Hematopoietic multipotent progenitor cell treated with erythropoietin and hydrocortisone succinate and interleukin-3 and kit ligand, for 4 days (in vitro differentiated cells): ENCODE data around the gene OCA2.
A peak's percentile ranks its signal among the peaks of the same experiment; 100 is the strongest.
"Not testable (repeated sequence)": the region's sequence is repeated elsewhere in the genome, so short reads cannot be mapped to it uniquely, and the experiment has no call there.

Experiments
- DNase-seq: peaks from one replicate; pipeline ENCODE4 v3.0.0-alpha.2; 2015

OCA2 gene

GRCh38 chr15:27993544-27993943 is 105.6 kb downstream of the OCA2 start:
- no peak for DNase-seq

GRCh38 chr15:27990521-27991515 is 108.3 kb downstream of the OCA2 start:
- DNase-seq, result no peak

DNA sequence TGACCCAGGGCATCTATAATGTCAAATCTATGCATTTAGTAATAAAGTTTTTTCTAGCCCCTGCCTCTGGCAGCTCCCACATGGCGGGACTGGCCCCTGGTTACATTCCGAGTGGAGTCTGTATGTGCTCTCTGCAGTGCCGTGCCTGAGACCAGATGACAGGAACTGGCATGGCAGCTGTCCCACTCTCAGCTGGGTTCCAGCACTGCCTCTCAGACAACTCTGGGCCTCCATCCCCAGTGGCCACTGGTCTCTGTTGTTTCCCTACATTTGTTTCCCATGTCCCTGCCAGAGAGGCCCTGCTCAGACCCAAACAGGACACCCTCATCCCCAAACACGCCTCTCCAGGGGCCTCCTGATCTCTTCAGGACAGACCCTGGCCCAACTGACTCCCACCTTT is 109.3 kb downstream of the OCA2 start:
- DNase-seq, result no peak

DNA sequence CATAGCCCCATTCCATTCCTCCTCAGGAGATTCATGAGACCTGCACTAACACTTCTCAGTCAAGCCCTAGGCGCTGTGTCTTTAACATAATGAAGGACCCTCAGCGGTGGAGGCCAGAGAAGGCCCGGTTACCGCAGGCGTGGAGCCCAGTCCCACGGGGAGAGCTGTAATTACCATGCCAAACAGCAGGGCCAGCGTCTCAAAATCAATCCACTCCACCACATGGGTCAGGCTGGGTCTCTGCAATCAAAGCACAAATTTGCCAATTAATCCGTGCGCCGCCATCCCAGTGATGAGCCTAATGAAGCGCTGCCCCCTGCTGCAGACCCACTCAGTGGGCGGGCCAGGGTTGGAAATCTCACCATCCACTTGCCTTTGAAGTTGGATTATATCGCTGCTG is 109.7 kb downstream of the OCA2 start:
- DNase-seq, result no peak

DNA sequence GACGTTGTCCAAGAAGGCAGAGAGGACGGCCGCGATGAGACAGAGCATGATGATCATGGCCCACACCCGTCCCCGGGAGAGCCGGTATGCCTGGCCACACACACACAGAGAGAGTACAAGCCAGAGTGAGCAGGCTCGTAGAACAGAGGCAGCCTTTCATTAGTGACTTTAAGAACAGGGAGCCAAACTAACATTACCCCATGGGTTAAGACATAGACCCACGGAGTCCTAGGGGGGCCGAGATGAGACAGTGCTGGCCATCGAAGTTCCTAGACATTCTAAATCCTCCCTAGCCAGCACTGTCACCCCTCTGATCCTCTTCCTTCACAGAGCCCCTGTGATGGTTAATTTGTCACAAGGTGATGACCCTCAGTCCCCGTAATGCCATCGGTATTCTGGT is 114.0 kb downstream of the OCA2 start:
- no peak for DNase-seq

DNA sequence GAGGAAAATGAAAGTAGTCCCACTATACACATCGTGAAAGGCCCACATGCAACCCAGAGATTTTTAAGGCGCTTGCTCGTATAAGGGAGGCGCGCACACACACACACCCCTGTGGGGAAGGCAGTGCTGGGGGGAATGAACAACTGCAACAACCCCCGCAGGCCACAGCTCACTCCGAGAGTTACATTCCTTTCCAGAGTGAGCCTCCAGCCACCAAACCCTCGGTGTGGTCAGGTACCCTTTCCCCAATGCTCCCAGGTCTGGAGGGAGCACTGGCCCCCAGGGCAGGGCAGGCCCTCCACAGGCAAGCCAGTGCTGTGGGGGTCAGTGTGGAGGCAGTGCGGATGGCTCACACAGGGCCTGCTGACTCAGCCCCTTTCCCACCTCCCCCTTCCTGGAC is 115.6 kb downstream of the OCA2 start:
- no peak for DNase-seq

- no peak for DNase-seq
These were observed 121.4 kb downstream of the OCA2 start for GRCh38 chr15:27977696-27978095.

DNA sequence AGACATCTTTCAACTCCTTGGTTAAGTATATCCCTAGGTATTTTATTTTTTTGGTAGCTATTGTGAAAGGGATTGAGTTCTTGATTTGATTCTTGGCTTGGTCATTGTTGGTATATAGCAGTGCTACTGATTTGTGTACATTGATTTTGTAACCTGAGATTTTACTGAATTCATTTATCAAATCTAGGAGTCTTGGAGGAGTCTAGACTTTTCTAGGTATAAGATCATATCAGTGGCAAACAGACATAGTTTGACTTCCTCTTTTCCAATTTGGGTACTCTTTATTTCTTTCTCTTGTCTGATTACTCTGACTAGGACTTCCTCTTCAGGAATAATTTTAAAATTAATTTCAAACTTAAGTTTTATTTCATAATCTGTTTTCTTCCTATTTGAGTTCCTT is 125.2 kb downstream of the OCA2 start:
- peak; percentile 65 for DNase-seq

- DNase-seq, result no peak
These were observed 128.3 kb downstream of the OCA2 start for GRCh38 chr15:27970661-27971392.

DNA sequence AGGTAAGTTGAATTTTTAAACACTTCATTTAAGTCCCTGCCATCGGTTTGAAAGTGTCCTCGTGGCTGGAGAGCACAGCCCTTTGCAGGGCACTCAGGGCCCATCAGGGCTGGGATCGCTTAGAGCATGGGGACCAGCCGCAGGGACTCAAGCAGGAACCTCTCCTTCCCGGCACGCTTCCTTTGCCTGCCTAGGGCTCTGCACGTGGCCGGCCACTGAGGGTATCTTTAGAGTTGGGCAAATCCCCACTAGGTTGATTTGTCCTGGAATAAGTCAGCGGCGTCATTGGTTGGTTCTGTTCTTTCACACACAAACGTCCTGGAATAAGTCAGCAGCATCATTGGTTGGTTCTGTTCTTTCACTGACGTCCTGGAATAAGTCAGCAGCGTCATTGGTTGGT is 131.6 kb downstream of the OCA2 start:
- no peak for DNase-seq

DNA sequence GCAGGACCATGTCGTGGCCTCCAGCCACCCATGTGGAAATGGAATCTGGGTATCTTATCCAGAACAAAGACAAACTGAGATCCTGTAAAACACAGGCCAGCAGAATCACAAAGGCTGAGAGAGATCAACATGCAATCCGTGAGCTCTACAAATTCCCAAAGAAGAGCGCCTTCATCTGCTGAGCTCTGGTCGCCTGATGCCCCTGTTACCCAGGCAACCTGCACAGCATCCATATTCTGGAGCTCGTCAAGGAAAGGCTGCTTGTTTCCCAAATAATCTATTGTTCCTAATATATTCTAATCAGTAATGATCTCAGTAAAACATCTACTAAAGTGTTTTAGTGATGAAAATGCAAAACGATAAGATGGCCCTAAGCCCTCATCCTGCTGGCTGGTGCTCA is 133.6 kb downstream of the OCA2 start:
- DNase-seq, result no peak

DNA sequence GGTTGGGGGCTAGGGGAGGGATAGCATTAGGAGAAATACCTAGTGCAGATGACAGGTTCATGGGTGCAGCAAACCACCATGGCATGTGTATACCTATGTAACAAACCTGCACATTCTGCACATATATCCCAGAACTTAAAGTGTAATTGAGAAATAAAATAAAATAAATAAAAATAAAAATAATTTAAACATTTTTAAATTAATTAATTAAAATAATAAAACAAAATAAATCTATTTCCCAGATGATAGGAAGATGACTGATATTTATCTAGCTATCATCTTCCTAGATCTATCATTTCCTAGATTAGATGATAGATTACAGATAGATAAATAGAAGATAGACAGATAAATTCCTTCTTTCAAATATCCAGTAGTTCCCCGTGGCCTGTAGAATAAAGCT is 137.3 kb downstream of the OCA2 start:
- DNase-seq, result no peak

- DNase-seq, result peak; percentile 10
These were observed 140.1 kb downstream of the OCA2 start for GRCh38 chr15:27958911-27959578.

DNA sequence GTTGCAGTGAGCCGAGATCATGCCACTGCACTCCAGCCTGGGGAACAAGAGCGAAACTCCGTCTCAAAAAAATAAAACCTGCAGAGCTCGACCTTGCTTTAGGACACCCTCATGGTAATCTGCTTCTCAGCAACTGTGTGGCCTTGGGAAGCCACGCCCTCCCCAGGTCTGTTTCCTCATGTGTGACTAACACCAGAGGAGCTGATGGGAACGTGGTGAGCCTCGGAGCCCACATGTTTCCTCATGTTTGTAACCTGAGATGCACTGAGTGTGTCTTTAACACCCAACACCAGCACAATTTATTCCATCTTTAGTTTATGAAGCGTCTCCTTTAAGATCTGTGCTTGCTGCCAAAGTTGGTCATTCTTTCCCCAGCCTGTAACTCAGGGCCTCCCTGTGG is 142.8 kb downstream of the OCA2 start:
- no peak for DNase-seq

DNA sequence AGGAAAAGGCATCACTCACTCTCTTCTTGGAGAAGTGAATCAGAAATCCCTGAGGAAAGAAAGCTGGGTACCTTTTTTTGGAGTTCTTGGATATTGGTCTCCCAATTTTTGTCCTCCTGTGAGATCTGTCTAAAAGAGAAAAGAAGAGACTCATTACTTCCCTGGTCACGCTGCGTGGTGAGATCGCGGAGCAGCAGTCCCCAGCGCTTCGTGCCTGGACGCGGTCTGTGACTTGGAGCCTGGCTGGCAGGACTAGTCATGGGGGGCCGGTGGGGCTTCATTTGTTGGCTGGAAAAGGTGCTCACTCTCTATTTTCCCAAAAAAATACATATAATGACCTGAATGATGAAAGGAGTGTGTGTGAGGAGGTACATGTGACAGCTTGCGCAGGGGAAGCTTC is 144.0 kb downstream of the OCA2 start:
- no peak for DNase-seq

- not testable (repeated sequence) for DNase-seq
These were observed 146.5 kb downstream of the OCA2 start for GRCh38 chr15:27952593-27952992.

DNA sequence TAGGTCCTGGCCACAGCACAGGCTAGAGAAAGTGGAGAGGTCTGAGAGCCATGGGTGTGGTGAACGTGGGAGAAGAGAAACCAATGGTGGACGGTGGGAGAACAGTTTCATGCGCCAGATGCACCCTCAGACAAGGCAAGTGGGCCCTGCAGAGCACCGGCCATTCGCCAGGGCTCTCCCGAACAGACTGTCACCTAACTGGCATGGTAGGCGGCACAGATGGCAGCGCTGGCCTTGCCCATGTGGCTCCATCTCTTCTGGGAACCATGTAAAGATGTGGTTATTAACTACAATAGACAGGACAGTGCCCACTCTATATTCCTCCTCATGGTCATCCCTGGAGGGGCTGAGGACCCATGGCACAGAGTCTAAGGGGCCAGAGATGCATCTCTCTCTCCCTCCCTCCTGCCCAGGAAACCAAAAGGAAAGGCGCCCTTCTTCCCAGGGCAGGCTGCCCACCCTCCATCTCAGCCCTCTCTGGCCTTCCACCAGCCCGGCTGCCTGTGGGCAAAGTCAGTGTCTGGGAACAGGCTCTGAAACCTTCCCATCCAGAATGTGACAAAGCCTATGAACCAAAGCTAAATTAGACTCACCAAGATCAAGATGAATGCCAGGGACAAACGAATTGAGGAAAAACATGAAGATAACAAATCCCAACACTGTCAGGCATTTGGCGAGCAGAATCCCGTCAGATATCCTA is 147.8 kb downstream of the OCA2 start:
- no peak for DNase-seq

DNA sequence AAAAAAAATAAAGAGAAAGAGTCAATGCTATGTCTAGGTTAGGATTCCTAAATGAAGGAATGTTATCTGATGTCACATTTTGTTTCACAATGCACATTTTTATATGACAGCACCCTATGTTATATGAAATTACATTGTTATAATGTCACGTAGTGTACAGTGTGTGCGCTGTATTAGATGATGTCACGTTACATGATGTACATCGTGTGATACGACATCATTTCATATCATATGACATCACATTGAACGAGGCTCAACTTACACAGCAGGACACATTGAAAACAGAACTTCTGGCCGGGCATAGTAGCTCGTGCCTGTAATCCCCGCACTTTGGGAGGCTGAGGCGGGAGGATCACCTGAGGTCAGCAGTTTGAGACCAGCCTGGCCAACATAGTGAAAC is 150.0 kb downstream of the OCA2 start:
- no peak for DNase-seq

DNA sequence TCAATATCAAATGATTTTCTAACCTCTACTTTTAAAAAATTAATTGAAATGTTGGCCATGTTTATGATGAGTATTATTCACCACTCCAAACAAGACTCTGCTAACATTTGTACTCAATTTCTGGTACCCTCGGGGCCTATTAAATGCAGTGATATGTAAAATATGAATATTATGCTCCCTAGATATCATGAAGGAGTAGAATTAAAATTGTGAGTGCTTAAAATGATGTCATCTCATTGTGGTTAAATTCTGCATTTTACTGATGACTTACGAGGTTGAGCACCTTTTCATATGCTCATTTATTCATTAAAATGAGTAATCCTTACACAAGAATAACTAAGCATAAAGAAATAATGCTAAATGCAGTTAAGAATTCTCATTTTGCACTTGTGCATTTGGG is 159.9 kb downstream of the OCA2 start:
- DNase-seq, result no peak

- no peak for DNase-seq
These were observed 161.3 kb downstream of the OCA2 start for GRCh38 chr15:27937851-27938250.

GRCh38 chr15:27936164-27936563 is 163.0 kb downstream of the OCA2 start:
- DNase-seq, result no peak

- no peak for DNase-seq
These were observed 163.8 kb downstream of the OCA2 start for GRCh38 chr15:27935328-27935727.

GRCh38 chr15:27934782-27935181 is 164.3 kb downstream of the OCA2 start:
- no peak for DNase-seq
